PC-3 (cell line): ENCODE data around the gene UQCRC2. TPM values are rescaled to one million over a fixed set of nuclear protein-coding genes. Genes with fewer than 3 reads are reported as not detected.
A peak's percentile ranks its signal among the peaks of the same experiment; 100 is the strongest.
"Not testable (repeated sequence)": the region's sequence is repeated elsewhere in the genome, so short reads cannot be mapped to it uniquely, and the experiment has no call there.

Experiments
- ATAC-seq: fragments of 200-7000 bp; cut with Tn5 transposase; 2 replicates; pipeline ENCODE4 v1.9.1; 2020; ENCODE audit warnings: mild to moderate bottlenecking, moderate library complexity
- BruUV-seq: library from RNA; stranded (reverse); fragments of 400-500 nt; replicated peaks from 2 replicates; lab custom pipeline; 2021; lab: Mats Ljungman, UMichigan
- CTCF ChIA-PET: fragments of 300-600 bp; sonication (Branson Sonifier 250); formaldehyde crosslinking; loops from one replicate; lab custom pipeline; 2022; ENCODE audit warnings: antibody characterized with exemption; lab: Charles Lee
- POLR2A ChIA-PET: fragments of 300-600 bp; sonication (Branson Sonifier 250); formaldehyde crosslinking; loops from one replicate; lab custom pipeline; 2022; ENCODE audit warnings: antibody characterized with exemption; ENCODE audit not compliant: unreplicated experiment; lab: Charles Lee
- DNase-seq: peaks from one replicate; pipeline ENCODE4 v3.0.0-alpha.2; 2015
- H2AFZ ChIP-seq: fragments of 300-600 bp; sonication (generic); 2 replicates; pipeline ENCODE4 v1.6.0; 2016; ENCODE audit warnings: antibody characterized with exemption, low read length
- H3F3A ChIP-seq: fragments of 300-600 bp; sonication (generic); one replicate; pipeline ENCODE4 v1.6.0; 2017; ENCODE audit warnings: antibody characterized with exemption, low read length, control low read depth, mild to moderate bottlenecking; ENCODE audit not compliant: unreplicated experiment
- H3K27ac ChIP-seq: fragments of 300-600 bp; sonication (generic); 2 replicates; pipeline ENCODE4 v1.5.1; 2016; ENCODE audit warnings: mild to moderate bottlenecking, low read length
- H3K27me3 ChIP-seq: fragments of 300-600 bp; sonication (generic); 2 replicates; pipeline ENCODE4 v1.6.1; 2016; ENCODE audit warnings: low read length, mixed read lengths
- H3K36me3 ChIP-seq: fragments of 300-600 bp; sonication (generic); 2 replicates; pipeline ENCODE4 v1.6.1; 2016; ENCODE audit warnings: low read depth, mixed run types, low read length, mixed read lengths
- H3K4me1 ChIP-seq: fragments of 300-600 bp; sonication (generic); 2 replicates; pipeline ENCODE4 v1.5.1; 2016; ENCODE audit warnings: low read length; ENCODE audit not compliant: insufficient read depth
- H3K4me2 ChIP-seq: fragments of 300-600 bp; sonication (generic); 2 replicates; pipeline ENCODE4 v1.6.0; 2016; ENCODE audit warnings: low read length
- H3K4me3 ChIP-seq: fragments of 300-600 bp; sonication (generic); 2 replicates; pipeline ENCODE4 v1.5.1; 2016; ENCODE audit warnings: mild to moderate bottlenecking, low read length, mixed read lengths
- H3K79me2 ChIP-seq: fragments of 300-600 bp; sonication (generic); 2 replicates; pipeline ENCODE4 v1.6.1; 2017; ENCODE audit warnings: low read length, mixed read lengths
- H3K9ac ChIP-seq: fragments of 300-600 bp; sonication (generic); 2 replicates; pipeline ENCODE4 v1.6.0; 2016; ENCODE audit warnings: mild to moderate bottlenecking, low read length
- H3K9me2 ChIP-seq: fragments of 300-600 bp; sonication (generic); replicated peaks from 2 replicates; pipeline ENCODE4 v1.6.1; 2016; ENCODE audit warnings: mixed run types, low read length, mixed read lengths
- H3K9me3 ChIP-seq: fragments of 300-600 bp; sonication (generic); 2 replicates; pipeline ENCODE4 v1.6.1; 2016; ENCODE audit warnings: low read length, mixed read lengths
- H4K20me1 ChIP-seq: fragments of 300-600 bp; sonication (generic); 2 replicates; pipeline ENCODE4 v1.6.1; 2016; ENCODE audit warnings: low read length, mixed read lengths
- CTCF ChIP-seq: fragments of 300-600 bp; sonication (generic); conservative IDR thresholded peaks from 2 replicates; pipeline ENCODE4 v1.5.1; 2017; ENCODE audit warnings: antibody characterized with exemption, low read depth, mild to moderate bottlenecking, low read length
- EZH2 ChIP-seq: fragments of 300-600 bp; sonication (generic); IDR thresholded peaks from one replicate; pipeline ENCODE4 v1.6.1; 2017; ENCODE audit warnings: antibody characterized with exemption, mild to moderate bottlenecking, low read length; ENCODE audit not compliant: unreplicated experiment
- EZH2phosphoT487 ChIP-seq: fragments of 300-600 bp; sonication (generic); IDR thresholded peaks from 2 replicates; pipeline ENCODE4 v1.6.1; 2018; ENCODE audit warnings: mild to moderate bottlenecking, antibody characterized with exemption, low read length, borderline replicate concordance
- intact Hi-C: fragments of 100-400 bp; cut with micrococcal nuclease; formaldehyde crosslinking; loops from 2 replicates; pipeline ENCODE4 v1.9.0; 2023
- total RNA-seq: library from RNA; depleted of rRNA; stranded (reverse); fragments of >200 nt; gene quantifications from 2 replicates; pipeline ENCODE4 v1.2.3, GENCODE V29; 2014

Gene UQCRC2
- total RNA-seq, 1 experiment from 2014 or later, result 116 TPM

DNA sequence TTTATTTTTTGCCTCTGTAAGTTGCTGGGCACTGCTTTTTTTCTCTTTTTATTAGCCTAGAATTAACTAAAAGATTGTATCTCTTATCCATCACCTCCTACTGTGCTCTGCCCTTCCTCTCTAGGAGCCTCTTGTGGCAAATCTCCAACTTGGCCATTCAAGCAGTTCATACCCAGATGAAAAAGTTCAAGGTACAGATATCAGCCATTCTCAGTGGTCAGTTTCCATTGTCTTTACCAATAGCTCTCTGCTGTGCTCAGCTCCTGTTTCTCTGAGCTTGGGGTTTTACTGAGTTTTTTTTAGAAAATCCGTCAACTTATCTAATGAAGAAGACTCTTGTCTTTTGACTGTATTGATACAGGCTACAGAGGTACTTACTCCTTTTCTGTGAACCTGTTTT lies 70.3 kb downstream of the UQCRC2 start:
- no TSS peak for BruUV-seq
- Histone ChIP-seq H3K4me3 (no peak overlapping the region), H3K27me3 (no peaks in the 10 kb centered on the region), H3K4me1 (peaks cover 49% of the 10 kb centered on the region), H3K9ac (no peak overlapping the region), H3K79me2 (peaks cover 88% of the 10 kb centered on the region), H3K36me3 (peaks cover 3% of the 10 kb centered on the region), H4K20me1 (no peaks in the 10 kb centered on the region), H3F3A (peaks cover 3% of the 10 kb centered on the region), H3K4me2 (no peak overlapping the region), H2AFZ (no peak overlapping the region), H3K9me2 (no peaks in the 10 kb centered on the region), H3K27ac (no peak overlapping the region), H3K9me3 (no peaks in the 10 kb centered on the region)
- ChIA-PET POLR2A (no interaction called here), CTCF (no interaction called here)
- ATAC-seq, result no peak
- TF ChIP-seq EZH2phosphoT487 (no peak), CTCF (no peak), EZH2 (no peak)
- intact Hi-C loops, result no loop called here
- DNase-seq, result no peak

- H2AFZ ChIP-seq, H4K20me1 ChIP-seq, BruUV-seq, H3K36me3 ChIP-seq, DNase-seq, H3K9me2 ChIP-seq, ATAC-seq, H3K9me3 ChIP-seq, H3K4me3 ChIP-seq, intact Hi-C loops, H3F3A ChIP-seq, H3K4me2 ChIP-seq, H3K9ac ChIP-seq, H3K27me3 ChIP-seq: not testable (repeated sequence)
- Histone ChIP-seq H3K79me2 (peaks cover 88% of the 10 kb centered on the region), H3K4me1 (peaks cover 51% of the 10 kb centered on the region), H3K27ac (peak overlapping the region; percentile 95)
- CTCF ChIA-PET, result interaction anchor here (0.7 to 1.5 kb wide), 3 partner anchors 53 to 165 kb away, joined by 4 to 7 read pairs (median 7); no protein-coding TSS in a partner anchor
- POLR2A ChIA-PET, result interaction anchor here (0.5 kb wide), 1 partner anchor 16 kb away, joined by 4 read pairs; no protein-coding TSS in a partner anchor
Measured at GRCh38 chr16:22024785-22025184, 71.6 kb downstream of the UQCRC2 start.

DNA sequence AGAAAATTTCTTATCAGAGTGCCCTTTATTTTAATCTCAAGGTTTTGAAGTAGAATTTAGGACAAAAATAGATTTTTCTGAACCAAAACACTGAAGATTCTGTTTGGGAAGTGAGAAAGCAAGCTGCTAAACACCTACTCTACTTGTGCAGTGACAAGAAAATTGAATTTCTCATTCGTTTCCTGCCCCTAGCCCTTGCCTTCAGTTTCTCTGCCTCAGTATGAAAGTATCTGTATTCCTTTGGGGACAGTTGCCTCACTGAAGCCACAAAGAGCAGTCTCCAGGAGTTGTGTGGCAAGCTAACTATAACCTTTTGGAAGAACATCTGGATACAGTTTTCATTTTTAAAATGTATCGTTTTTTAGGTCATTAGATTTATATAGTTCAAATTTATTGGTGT lies 74.5 kb downstream of the UQCRC2 start:
- H3K4me1 ChIP-seq, result peaks cover 57% of the 10 kb centered on the region

More for the DNA sequence above, 74.5 kb downstream of the UQCRC2 start:
- Histone ChIP-seq H3F3A (peaks cover 3% of the 10 kb centered on the region), H3K27ac (peak overlapping the region; percentile 96), H3K9ac (peak overlapping the region; percentile 81), H3K4me3 (peak overlapping the region; percentile 48), H3K27me3 (no peaks in the 10 kb centered on the region), H3K9me2 (no peaks in the 10 kb centered on the region), H3K9me3 (no peaks in the 10 kb centered on the region), H3K36me3 (peaks cover 29% of the 10 kb centered on the region), H3K4me2 (peak overlapping the region; percentile 78), H3K79me2 (peaks cover 89% of the 10 kb centered on the region), H2AFZ (no peak overlapping the region), H4K20me1 (no peaks in the 10 kb centered on the region)
- ChIA-PET CTCF (interaction anchor here (1.6 kb wide), 1 partner anchor 50 kb away, joined by 14 read pairs; no protein-coding TSS in a partner anchor), POLR2A (no interaction called here)
- ATAC-seq (no peak), DNase-seq (no peak)
- TF ChIP-seq CTCF (no peak), EZH2phosphoT487 (no peak), EZH2 (no peak)
- intact Hi-C loops, result loop anchor here (2.0 kb wide), 2 partner anchors 19 to 49 kb away; partner anchors contain the start of gene MOSMO
- BruUV-seq, result no TSS peak
